ENCODE data around the gene ANAPC4.

Gene ANAPC4

DNA sequence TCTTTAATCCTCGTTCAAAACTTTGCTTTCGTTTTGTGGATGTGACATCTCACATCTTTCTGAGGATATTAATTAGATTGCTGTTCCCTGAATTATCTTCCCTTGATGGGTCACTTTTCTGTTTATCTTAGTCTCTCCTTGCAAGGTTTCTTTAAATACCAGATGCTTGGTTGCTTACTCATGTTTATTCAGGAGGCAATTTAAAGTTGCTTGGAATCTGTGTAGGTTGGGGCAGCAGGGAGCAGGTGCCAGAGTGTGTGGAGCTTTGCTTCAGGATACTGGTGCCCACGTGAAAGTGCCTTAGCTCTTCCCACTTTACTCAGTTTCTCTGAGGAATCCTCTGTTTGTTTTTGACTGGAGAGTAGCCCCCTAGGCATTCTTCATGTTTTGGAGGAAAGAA, 24.0 kb downstream of the ANAPC4 start:
- Mint-ChIP-seq H3K9me3 (peaks cover 2% of the 10 kb centered on the region), H3K4me1 (no peaks in the 10 kb centered on the region), H3K27ac (no peak overlapping the region), H3K36me3 (peaks cover 63% of the 10 kb centered on the region), H3K27me3 (no peaks in the 10 kb centered on the region), H3K4me3 (no peak overlapping the region)
- DNase-seq, result no peak
- CTCF ChIA-PET, result no interaction called here

DNA sequence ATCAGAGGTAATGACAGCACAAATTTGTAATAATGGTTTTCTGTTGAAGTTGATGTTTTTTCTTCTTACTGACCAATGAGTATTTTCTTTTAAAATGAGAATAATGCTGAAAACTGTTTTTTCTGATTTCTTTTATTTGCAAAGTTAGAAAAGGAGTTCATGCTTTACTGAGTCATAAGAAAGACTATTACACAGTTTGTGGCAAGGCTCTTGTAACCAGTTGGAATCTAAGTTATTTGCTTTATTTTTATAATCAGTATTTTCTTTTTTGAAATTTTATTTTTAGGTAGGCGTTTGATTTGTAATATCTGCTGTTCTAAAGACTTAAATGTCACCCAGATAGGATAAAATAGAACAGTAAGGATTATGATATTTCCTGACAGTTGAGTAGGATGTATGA, 25.5 kb downstream of the ANAPC4 start:
- H3K4me3 Mint-ChIP-seq, result no peak overlapping the region

DNA sequence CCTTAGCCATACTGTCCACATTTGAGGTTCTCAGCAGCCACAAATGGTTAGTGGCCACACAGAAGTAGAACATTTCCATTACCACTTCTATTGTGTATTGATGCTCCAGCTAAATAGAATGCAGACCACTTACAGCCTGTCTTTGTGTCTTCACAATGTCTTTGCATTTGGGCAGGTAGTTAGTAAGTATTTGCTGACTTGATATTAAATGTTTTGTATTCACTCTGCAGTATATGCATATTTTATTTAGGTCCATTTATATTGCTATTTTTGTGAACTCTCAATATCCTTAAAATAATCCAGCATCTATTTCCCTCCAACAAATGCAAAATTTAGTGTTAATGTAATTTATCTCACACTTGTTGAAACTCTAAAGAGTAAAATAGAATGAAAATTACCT, 26.6 kb downstream of the ANAPC4 start:
- H3K27ac Mint-ChIP-seq, result no peak overlapping the region
- H3K36me3 Mint-ChIP-seq, result peaks cover 51% of the 10 kb centered on the region
- CTCF ChIA-PET, result no interaction called here

More for the DNA sequence above, 25.5 kb downstream of the ANAPC4 start:
- H3K36me3 Mint-ChIP-seq, result peaks cover 53% of the 10 kb centered on the region
- CTCF ChIA-PET, result no interaction called here
- no peak for DNase-seq
- no peaks in the 10 kb centered on the region for H3K27me3 Mint-ChIP-seq
- no peaks in the 10 kb centered on the region for H3K9me3 Mint-ChIP-seq
- H3K27ac Mint-ChIP-seq, result no peak overlapping the region
- H3K4me1 Mint-ChIP-seq, result no peaks in the 10 kb centered on the region

DNA sequence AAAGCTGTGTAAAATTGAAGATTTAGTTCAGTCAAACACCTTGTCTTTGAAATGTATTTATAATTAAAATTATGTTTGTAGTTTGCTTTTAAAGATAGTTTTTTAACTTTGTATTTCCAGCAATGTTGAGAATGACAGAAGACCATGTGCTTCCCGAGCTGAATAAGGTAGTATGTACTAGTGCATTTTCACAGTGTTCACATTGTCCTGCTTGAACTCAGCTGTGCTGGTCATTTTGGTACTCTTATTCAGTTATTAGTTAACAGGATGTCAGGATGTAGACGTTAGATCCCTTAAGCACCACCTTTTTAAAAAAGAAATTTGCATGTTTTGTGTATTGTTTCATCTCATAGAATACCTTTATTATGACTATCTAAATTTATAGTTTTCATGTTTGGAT, 28.4 kb downstream of the ANAPC4 start:
- no peaks in the 10 kb centered on the region for H3K27me3 Mint-ChIP-seq
- CTCF ChIA-PET, result no interaction called here
- peaks cover 51% of the 10 kb centered on the region for H3K36me3 Mint-ChIP-seq
- H3K27ac Mint-ChIP-seq, result no peak overlapping the region
- no peak for DNase-seq
- no peak overlapping the region for H3K4me3 Mint-ChIP-seq
- no peaks in the 10 kb centered on the region for H3K9me3 Mint-ChIP-seq
- no peaks in the 10 kb centered on the region for H3K4me1 Mint-ChIP-seq

More for the DNA sequence above, 26.6 kb downstream of the ANAPC4 start:
- Mint-ChIP-seq H3K27me3 (no peaks in the 10 kb centered on the region), H3K4me3 (no peak overlapping the region), H3K9me3 (no peaks in the 10 kb centered on the region), H3K4me1 (no peaks in the 10 kb centered on the region)
- no peak for DNase-seq

DNA sequence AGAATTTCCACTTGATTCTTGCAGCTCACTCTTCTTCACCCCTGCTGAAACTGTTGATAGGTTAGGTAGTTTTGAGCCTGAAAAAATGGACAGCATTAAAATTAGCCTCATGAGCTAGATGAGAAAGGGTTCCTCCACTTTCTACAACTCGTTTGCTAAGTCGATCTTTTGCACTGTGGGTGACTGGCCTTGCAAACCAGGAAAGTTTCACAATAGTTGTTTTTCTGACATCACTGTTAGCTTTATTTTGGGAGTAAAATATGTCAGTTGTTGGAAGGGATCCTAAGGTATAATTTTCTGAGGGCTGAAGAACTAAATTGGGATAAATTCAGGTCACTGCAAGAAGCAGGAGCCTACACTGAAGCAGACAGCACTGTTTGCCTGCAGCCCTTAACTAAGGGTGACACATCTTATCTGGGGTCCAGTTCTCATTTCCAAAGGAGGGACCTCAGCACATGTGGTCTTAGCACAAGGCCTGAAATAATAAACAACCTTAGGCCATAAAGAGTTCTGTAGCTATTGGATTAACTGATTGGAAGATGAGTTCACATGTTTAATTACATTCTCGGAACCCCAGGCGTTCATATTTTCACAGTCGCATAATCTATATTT, 29.1 kb downstream of the ANAPC4 start:
- no peaks in the 10 kb centered on the region for H3K4me1 Mint-ChIP-seq
- no peak overlapping the region for H3K4me3 Mint-ChIP-seq
- peaks cover 53% of the 10 kb centered on the region for H3K36me3 Mint-ChIP-seq
- no peak for DNase-seq
- no peaks in the 10 kb centered on the region for H3K9me3 Mint-ChIP-seq
- CTCF ChIA-PET, result interaction anchor here (1.7 kb wide), 1 partner anchor 12 kb away, joined by 3 read pairs; no protein-coding TSS in a partner anchor
- no peak overlapping the region for H3K27ac Mint-ChIP-seq
- H3K27me3 Mint-ChIP-seq, result no peaks in the 10 kb centered on the region

DNA sequence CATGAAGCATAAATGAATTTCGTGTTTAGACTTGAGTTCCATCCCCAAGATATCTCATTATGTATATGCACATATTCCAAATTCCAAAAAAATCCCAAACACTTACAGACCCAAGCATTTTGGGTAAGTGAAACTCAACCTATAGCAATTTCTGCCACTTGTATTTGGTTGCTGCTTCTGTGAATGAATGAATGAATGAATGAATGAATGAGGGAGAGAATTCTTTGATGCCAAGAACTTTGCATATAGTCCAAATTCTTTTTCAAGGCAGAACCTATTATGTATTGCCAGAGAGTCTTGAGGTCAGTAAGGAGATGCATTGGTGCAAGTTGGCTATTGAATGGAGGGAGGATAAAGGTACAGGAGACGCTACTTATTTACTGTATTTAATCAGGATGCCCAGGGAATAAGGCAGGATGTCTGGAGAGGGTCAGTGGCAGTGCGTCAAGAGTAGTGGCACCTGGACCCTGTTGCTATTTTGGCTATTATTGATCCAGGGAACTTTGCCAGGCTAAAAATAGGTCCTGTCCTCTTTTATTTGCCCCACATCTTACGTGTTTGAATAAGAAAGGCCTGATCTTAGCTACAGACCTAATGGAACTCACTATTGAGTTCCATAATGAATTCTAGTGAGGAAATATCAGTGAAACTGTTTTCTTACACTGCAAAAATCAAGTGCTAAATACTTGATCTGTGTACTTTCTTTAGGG, 33.9 kb downstream of the ANAPC4 start:
- H3K9me3 Mint-ChIP-seq, result no peaks in the 10 kb centered on the region
- CTCF ChIA-PET, result no interaction called here

DNA sequence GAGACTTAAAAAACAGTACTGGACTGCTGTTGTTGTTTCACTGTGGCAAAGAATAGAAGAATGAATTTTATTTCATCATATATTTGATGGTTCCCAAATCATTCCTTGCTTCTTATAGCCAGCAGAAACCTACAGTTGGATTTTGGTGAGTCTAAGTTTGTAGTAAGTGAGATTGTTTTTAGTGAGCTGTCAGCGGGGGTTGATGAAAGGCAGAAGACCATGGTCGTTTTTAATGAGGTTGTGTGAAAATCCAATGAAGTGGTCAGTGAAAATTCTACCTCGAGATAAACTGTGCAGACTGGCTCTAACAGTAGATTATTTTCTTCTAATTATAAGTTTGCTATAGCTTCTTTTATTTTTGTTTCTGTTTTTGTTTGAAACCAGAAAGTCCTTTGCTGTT, 36.2 kb downstream of the ANAPC4 start:
- Mint-ChIP-seq H3K27me3 (no peaks in the 10 kb centered on the region), H3K4me1 (no peaks in the 10 kb centered on the region), H3K9me3 (no peaks in the 10 kb centered on the region), H3K27ac (no peak overlapping the region), H3K36me3 (peaks cover 53% of the 10 kb centered on the region), H3K4me3 (no peak overlapping the region)
- CTCF ChIA-PET, result no interaction called here
- no peak for DNase-seq

More for the DNA sequence above, 33.9 kb downstream of the ANAPC4 start:
- DNase-seq, result no peak
- Mint-ChIP-seq H3K36me3 (peaks cover 56% of the 10 kb centered on the region), H3K4me3 (no peak overlapping the region), H3K4me1 (no peaks in the 10 kb centered on the region), H3K27me3 (no peaks in the 10 kb centered on the region), H3K27ac (no peak overlapping the region)

DNA sequence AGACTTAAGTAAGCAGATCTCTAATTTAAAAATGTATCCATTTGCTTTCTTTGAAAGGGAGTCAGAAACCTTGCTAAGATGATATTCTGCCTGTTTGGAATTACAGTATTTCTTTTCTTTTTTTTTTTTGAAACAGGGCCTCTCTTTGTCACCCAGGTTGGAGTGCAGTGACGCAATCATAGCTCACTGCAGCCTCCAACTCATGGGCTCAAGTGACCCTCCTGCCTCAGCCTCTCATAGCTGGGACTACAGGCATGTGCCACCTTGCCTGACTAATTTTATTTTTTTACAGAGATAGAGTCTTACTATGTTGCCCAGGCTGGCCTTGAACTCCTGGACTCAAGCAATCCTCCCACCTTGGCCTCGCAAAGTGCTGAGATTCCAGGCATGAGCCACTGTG, 40.0 kb downstream of the ANAPC4 start:
- H3K4me1 Mint-ChIP-seq, result no peaks in the 10 kb centered on the region
- H3K36me3 Mint-ChIP-seq, result peaks cover 40% of the 10 kb centered on the region
- DNase-seq, result no peak
- H3K4me3 Mint-ChIP-seq, result no peak overlapping the region
- H3K27me3 Mint-ChIP-seq, result no peaks in the 10 kb centered on the region
- H3K27ac Mint-ChIP-seq, result no peak overlapping the region
- no peaks in the 10 kb centered on the region for H3K9me3 Mint-ChIP-seq
- CTCF ChIA-PET, result no interaction called here

DNA sequence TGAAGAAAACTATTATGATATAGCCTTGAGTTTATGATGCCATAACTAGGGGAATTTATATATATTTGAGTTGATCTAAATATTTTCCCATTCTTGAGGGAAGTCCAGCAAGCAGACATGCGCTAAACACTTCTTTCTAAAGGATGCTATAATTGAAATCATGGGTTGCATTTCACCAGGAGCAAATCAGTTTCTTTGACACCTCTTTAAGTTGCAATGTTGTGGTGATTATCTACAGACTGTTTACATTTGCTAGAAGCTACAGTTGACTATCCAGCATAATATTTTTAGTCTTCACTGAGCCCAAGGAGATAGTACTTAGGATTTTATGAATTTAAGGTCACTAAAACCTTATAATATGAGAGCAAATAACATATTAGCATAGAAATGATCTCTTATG, 43.9 kb downstream of the ANAPC4 start:
- no peak overlapping the region for H3K27ac Mint-ChIP-seq
- H3K4me3 Mint-ChIP-seq, result no peak overlapping the region
- H3K27me3 Mint-ChIP-seq, result no peaks in the 10 kb centered on the region
- CTCF ChIA-PET, result no interaction called here
- no peaks in the 10 kb centered on the region for H3K9me3 Mint-ChIP-seq
- no peak for DNase-seq
- no peaks in the 10 kb centered on the region for H3K4me1 Mint-ChIP-seq
- peaks cover 20% of the 10 kb centered on the region for H3K36me3 Mint-ChIP-seq

DNA sequence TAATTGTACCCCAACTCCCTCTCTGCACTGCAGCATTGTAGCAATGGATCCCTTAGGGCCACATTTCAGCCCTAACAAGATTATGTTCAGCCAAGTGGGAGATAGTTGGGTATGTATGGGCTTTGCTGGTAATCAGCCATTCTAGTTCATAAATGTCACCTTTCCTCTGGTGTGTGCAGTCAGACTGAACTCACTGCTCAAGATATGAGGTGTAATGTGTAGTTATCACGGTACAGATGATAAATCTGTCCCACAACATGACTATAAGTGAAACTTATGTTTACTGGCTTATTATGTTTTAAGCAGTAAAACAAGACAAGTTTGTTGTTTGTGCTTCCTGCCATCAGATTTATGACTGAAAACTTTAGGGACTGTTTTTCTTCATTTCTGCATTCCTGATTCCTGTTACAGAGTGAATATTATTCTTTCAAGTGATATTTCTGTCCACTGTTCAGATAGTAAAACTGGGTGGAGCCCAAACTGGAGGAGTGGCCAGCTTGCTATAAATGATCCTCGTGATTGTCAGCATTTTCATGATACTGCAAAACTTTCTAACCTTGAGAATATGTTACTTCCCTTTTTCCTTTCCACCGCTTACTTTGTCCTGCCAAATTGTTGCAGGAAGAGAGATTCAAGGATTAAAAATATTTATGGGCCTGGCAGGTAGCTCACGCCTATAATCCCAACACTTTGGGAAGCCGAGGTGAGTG, 44.9 kb downstream of the ANAPC4 start:
- H3K36me3 Mint-ChIP-seq, result peaks cover 18% of the 10 kb centered on the region
- DNase-seq, result no peak
- H3K4me1 Mint-ChIP-seq, result no peaks in the 10 kb centered on the region
- no peak overlapping the region for H3K27ac Mint-ChIP-seq
- no peaks in the 10 kb centered on the region for H3K27me3 Mint-ChIP-seq
- H3K4me3 Mint-ChIP-seq, result no peak overlapping the region
- CTCF ChIA-PET, result no interaction called here
- no peaks in the 10 kb centered on the region for H3K9me3 Mint-ChIP-seq

DNA sequence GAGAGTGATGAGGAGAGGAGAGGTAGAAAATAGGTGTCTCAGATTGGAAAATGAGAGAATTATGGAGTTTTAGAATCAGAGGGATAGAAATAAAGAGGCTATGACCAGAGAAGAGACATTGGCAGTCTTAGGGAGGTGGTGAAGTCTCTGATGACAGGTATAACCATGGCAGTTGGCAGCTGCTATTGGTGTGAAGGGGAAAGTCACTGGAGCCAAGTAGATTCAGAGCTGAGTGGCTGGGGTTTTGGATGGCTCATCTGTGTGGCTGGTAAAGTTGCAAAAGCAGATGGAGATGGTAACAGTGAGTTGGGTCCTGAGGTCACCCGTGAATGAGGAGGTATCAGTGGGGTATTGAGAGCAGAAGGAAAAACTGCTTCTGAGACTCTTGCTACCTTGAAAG, 46.5 kb downstream of the ANAPC4 start:
- DNase-seq, result no peak
- H3K36me3 Mint-ChIP-seq, result peaks cover 11% of the 10 kb centered on the region
- H3K4me3 Mint-ChIP-seq, result no peak overlapping the region
- H3K9me3 Mint-ChIP-seq, result no peaks in the 10 kb centered on the region
- H3K27ac Mint-ChIP-seq, result no peak overlapping the region
- H3K4me1 Mint-ChIP-seq, result no peaks in the 10 kb centered on the region
- H3K27me3 Mint-ChIP-seq, result no peaks in the 10 kb centered on the region
- CTCF ChIA-PET, result no interaction called here

DNA sequence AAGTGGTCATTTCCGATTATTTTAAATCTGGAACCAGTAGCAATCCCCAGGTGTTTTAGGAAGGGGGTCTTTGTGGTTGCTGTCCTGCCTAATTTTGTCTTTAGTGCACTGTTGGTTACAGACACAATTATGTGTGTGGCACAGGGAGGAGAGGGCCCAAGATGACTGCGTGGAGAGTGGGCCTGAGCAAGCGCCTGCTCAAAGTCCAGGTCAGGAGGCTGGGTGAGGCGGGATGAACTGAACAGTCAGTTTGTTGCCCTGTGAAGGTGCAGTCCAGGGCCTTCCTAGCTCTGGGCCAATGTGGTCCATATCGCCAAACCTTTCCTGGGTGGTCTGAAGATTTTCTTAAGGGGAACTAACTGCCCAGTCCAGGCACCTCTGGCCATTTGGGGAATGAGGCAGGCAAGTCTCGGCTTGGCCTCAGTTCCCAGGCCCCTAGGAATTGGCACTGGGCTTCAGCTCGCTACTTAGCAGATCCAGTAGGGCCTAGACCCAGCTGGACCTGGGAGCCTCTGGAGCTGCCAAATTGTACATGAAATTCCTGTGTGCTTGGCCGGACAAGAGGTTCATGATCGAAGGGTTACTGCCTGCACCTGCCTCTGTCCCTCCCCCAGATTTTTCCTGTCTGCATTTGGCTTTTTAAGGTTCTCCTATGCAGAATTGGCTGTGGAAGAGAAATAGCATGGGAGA, 47.6 kb downstream of the ANAPC4 start:
- peaks cover 3% of the 10 kb centered on the region for H3K36me3 Mint-ChIP-seq
- no peaks in the 10 kb centered on the region for H3K27me3 Mint-ChIP-seq
- no peak for DNase-seq
- H3K4me3 Mint-ChIP-seq, result no peak overlapping the region
- H3K4me1 Mint-ChIP-seq, result no peaks in the 10 kb centered on the region
- H3K27ac Mint-ChIP-seq, result no peak overlapping the region
- no peaks in the 10 kb centered on the region for H3K9me3 Mint-ChIP-seq
- CTCF ChIA-PET, result no interaction called here

DNA sequence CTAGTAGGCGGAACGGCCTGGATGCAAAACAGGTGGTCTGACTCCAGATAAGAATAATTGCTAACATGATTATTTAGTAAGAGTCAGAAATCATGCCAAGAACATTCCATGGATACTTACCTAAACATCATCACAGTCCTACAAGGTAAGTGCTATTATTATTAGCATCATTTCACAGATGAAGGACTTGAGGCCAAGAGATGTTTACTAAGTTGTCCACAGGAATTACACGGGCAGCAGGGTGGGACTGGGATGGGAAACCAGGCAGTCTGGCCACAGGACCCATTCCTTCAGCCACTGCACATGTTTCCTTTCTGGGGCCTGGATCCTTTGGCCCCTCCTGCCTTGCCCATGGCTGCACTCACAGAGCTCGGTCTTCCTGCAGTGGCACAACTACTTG, 48.3 kb downstream of the ANAPC4 start:
- no peaks in the 10 kb centered on the region for H3K9me3 Mint-ChIP-seq
- CTCF ChIA-PET, result interaction anchor here (1.1 kb wide), 1 partner anchor 15 kb away, joined by 3 read pairs; no protein-coding TSS in a partner anchor
- H3K4me3 Mint-ChIP-seq, result no peak overlapping the region
- peaks cover 1% of the 10 kb centered on the region for H3K36me3 Mint-ChIP-seq
- H3K27ac Mint-ChIP-seq, result no peak overlapping the region
- no peaks in the 10 kb centered on the region for H3K4me1 Mint-ChIP-seq
- no peak for DNase-seq
- no peaks in the 10 kb centered on the region for H3K27me3 Mint-ChIP-seq

DNA sequence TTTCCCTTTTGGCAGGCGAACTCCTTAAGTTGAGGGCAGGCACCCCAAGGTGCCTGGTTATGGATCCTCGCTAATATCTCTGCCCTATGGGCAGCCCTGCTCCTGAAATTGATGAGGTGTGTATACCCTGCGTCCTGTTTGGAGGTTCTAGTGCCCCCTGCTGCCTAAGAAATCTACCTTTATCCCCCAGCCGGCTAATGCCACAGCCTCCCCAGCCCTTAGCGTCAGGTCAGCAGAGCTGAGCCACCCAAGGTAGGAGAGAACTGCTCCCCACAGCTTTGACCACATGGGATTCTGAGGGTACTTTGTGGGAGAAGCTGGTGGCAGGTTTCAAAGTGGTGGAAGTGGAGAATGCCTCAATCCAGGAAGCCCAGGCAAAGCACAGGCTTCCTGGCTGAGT, 50.8 kb downstream of the ANAPC4 start:
- no peak for DNase-seq
- CTCF ChIA-PET, result no interaction called here
- Mint-ChIP-seq H3K27ac (no peak overlapping the region), H3K4me1 (no peaks in the 10 kb centered on the region), H3K4me3 (no peak overlapping the region), H3K36me3 (no peaks in the 10 kb centered on the region), H3K27me3 (no peaks in the 10 kb centered on the region), H3K9me3 (no peaks in the 10 kb centered on the region)
